ENCODE data around the gene CYFIP2. TPM values are rescaled to one million over a fixed set of nuclear protein-coding genes. Genes with fewer than 3 reads are reported as not detected.
"Not testable (repeated sequence)": the region's sequence is repeated elsewhere in the genome, so short reads cannot be mapped to it uniquely, and the experiment has no call there.

Gene CYFIP2
- total RNA-seq, 1 experiment from 2014 or later = 95.3 TPM

DNA sequence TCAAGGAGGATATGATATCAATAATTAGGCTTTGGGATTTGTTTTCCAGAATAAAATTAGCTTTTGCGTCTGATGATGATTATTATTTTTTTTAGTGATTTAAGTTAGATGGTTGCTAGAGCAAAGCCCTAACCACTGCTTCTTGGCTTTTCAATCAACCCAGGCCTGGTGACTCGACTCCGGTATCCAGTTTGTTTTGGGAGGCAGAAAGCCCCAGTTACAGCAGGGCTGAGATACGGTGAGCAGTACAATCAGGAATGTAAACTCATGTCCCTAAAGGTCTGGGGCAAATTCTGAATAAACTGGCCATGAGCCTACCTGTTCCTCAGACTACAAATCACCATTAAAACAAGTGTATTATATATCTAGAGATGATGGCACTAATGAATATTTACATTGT lies 24.4 kb upstream of the CYFIP2 start:
- H3K4me1 Mint-ChIP-seq = peaks cover 9% of the 10 kb centered on the region
- H3K27me3 Mint-ChIP-seq (ENCODE audit: low read depth) = no peaks in the 10 kb centered on the region
- ATAC-seq = no peak
- no peaks in the 10 kb centered on the region for H3K36me3 Mint-ChIP-seq
- no peak for DNase-seq (ENCODE audit: low spot score)
- H3K9me3 Mint-ChIP-seq = peaks cover 3% of the 10 kb centered on the region
- CTCF ChIA-PET = no interaction called here
- TF ChIP-seq, protein P1, sequence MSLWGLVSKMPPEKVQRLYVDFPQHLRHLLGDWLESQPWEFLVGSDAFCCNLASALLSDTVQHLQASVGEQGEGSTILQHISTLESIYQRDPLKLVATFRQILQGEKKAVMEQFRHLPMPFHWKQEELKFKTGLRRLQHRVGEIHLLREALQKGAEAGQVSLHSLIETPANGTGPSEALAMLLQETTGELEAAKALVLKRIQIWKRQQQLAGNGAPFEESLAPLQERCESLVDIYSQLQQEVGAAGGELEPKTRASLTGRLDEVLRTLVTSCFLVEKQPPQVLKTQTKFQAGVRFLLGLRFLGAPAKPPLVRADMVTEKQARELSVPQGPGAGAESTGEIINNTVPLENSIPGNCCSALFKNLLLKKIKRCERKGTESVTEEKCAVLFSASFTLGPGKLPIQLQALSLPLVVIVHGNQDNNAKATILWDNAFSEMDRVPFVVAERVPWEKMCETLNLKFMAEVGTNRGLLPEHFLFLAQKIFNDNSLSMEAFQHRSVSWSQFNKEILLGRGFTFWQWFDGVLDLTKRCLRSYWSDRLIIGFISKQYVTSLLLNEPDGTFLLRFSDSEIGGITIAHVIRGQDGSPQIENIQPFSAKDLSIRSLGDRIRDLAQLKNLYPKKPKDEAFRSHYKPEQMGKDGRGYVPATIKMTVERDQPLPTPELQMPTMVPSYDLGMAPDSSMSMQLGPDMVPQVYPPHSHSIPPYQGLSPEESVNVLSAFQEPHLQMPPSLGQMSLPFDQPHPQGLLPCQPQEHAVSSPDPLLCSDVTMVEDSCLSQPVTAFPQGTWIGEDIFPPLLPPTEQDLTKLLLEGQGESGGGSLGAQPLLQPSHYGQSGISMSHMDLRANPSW (CRISPR knock-in tag; conservative IDR thresholded peaks at IDR 0.05; ENCODE audit: low read depth) = no peak
- TF ChIP-seq, protein P2, sequence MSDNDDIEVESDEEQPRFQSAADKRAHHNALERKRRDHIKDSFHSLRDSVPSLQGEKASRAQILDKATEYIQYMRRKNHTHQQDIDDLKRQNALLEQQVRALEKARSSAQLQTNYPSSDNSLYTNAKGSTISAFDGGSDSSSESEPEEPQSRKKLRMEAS (CRISPR knock-in tag; IDR thresholded peaks at IDR 0.05) = no peak
- TF ChIP-seq ZNF219 (CRISPR knock-in tag; IDR thresholded peaks at IDR 0.05; ENCODE audit: borderline replicate concordance) (no peak), CREB1 (CRISPR knock-in tag; IDR thresholded peaks at IDR 0.05) (no peak), JAZF1 (CRISPR knock-in tag; IDR thresholded peaks at IDR 0.05) (no peak), ZNF423 (CRISPR knock-in tag; IDR thresholded peaks at IDR 0.05) (no peak), NFE2L1 (CRISPR knock-in tag; IDR thresholded peaks at IDR 0.05) (no peak), ZNF396 (CRISPR knock-in tag; IDR thresholded peaks at IDR 0.05; ENCODE audit: borderline replicate concordance) (no peak), ZNF232 (CRISPR knock-in tag; IDR thresholded peaks at IDR 0.05) (no peak), ETV6 (CRISPR knock-in tag; IDR thresholded peaks at IDR 0.05) (no peak)
- TF ChIP-seq, protein P3, sequence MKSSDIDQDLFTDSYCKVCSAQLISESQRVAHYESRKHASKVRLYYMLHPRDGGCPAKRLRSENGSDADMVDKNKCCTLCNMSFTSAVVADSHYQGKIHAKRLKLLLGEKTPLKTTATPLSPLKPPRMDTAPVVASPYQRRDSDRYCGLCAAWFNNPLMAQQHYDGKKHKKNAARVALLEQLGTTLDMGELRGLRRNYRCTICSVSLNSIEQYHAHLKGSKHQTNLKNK (CRISPR knock-in tag; IDR thresholded peaks at IDR 0.05) = no peak
- TF ChIP-seq, protein P4, sequence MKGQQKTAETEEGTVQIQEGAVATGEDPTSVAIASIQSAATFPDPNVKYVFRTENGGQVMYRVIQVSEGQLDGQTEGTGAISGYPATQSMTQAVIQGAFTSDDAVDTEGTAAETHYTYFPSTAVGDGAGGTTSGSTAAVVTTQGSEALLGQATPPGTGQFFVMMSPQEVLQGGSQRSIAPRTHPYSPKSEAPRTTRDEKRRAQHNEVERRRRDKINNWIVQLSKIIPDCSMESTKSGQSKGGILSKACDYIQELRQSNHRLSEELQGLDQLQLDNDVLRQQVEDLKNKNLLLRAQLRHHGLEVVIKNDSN (CRISPR knock-in tag; IDR thresholded peaks at IDR 0.05) = no peak
- TF ChIP-seq, protein P5, sequence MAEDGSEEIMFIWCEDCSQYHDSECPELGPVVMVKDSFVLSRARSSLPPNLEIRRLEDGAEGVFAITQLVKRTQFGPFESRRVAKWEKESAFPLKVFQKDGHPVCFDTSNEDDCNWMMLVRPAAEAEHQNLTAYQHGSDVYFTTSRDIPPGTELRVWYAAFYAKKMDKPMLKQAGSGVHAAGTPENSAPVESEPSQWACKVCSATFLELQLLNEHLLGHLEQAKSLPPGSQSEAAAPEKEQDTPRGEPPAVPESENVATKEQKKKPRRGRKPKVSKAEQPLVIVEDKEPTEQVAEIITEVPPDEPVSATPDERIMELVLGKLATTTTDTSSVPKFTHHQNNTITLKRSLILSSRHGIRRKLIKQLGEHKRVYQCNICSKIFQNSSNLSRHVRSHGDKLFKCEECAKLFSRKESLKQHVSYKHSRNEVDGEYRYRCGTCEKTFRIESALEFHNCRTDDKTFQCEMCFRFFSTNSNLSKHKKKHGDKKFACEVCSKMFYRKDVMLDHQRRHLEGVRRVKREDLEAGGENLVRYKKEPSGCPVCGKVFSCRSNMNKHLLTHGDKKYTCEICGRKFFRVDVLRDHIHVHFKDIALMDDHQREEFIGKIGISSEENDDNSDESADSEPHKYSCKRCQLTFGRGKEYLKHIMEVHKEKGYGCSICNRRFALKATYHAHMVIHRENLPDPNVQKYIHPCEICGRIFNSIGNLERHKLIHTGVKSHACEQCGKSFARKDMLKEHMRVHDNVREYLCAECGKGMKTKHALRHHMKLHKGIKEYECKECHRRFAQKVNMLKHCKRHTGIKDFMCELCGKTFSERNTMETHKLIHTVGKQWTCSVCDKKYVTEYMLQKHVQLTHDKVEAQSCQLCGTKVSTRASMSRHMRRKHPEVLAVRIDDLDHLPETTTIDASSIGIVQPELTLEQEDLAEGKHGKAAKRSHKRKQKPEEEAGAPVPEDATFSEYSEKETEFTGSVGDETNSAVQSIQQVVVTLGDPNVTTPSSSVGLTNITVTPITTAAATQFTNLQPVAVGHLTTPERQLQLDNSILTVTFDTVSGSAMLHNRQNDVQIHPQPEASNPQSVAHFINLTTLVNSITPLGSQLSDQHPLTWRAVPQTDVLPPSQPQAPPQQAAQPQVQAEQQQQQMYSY (CRISPR knock-in tag; IDR thresholded peaks at IDR 0.05) = no peak
- TF ChIP-seq, protein P6, sequence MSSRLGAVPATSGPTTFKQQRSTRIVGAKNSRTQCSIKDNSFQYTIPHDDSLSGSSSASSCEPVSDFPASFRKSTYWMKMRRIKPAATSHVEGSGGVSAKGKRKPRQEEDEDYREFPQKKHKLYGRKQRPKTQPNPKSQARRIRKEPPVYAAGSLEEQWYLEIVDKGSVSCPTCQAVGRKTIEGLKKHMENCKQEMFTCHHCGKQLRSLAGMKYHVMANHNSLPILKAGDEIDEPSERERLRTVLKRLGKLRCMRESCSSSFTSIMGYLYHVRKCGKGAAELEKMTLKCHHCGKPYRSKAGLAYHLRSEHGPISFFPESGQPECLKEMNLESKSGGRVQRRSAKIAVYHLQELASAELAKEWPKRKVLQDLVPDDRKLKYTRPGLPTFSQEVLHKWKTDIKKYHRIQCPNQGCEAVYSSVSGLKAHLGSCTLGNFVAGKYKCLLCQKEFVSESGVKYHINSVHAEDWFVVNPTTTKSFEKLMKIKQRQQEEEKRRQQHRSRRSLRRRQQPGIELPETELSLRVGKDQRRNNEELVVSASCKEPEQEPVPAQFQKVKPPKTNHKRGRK (CRISPR knock-in tag; IDR thresholded peaks at IDR 0.05; ENCODE audit: borderline replicate concordance) = no peak
- TF ChIP-seq, protein P7, sequence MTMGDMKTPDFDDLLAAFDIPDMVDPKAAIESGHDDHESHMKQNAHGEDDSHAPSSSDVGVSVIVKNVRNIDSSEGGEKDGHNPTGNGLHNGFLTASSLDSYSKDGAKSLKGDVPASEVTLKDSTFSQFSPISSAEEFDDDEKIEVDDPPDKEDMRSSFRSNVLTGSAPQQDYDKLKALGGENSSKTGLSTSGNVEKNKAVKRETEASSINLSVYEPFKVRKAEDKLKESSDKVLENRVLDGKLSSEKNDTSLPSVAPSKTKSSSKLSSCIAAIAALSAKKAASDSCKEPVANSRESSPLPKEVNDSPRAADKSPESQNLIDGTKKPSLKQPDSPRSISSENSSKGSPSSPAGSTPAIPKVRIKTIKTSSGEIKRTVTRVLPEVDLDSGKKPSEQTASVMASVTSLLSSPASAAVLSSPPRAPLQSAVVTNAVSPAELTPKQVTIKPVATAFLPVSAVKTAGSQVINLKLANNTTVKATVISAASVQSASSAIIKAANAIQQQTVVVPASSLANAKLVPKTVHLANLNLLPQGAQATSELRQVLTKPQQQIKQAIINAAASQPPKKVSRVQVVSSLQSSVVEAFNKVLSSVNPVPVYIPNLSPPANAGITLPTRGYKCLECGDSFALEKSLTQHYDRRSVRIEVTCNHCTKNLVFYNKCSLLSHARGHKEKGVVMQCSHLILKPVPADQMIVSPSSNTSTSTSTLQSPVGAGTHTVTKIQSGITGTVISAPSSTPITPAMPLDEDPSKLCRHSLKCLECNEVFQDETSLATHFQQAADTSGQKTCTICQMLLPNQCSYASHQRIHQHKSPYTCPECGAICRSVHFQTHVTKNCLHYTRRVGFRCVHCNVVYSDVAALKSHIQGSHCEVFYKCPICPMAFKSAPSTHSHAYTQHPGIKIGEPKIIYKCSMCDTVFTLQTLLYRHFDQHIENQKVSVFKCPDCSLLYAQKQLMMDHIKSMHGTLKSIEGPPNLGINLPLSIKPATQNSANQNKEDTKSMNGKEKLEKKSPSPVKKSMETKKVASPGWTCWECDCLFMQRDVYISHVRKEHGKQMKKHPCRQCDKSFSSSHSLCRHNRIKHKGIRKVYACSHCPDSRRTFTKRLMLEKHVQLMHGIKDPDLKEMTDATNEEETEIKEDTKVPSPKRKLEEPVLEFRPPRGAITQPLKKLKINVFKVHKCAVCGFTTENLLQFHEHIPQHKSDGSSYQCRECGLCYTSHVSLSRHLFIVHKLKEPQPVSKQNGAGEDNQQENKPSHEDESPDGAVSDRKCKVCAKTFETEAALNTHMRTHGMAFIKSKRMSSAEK (CRISPR knock-in tag; IDR thresholded peaks at IDR 0.05; ENCODE audit: borderline replicate concordance) = no peak
- TF ChIP-seq, protein P8, sequence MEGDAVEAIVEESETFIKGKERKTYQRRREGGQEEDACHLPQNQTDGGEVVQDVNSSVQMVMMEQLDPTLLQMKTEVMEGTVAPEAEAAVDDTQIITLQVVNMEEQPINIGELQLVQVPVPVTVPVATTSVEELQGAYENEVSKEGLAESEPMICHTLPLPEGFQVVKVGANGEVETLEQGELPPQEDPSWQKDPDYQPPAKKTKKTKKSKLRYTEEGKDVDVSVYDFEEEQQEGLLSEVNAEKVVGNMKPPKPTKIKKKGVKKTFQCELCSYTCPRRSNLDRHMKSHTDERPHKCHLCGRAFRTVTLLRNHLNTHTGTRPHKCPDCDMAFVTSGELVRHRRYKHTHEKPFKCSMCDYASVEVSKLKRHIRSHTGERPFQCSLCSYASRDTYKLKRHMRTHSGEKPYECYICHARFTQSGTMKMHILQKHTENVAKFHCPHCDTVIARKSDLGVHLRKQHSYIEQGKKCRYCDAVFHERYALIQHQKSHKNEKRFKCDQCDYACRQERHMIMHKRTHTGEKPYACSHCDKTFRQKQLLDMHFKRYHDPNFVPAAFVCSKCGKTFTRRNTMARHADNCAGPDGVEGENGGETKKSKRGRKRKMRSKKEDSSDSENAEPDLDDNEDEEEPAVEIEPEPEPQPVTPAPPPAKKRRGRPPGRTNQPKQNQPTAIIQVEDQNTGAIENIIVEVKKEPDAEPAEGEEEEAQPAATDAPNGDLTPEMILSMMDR (IDR thresholded peaks at IDR 0.05) = no peak
- POLR2A ChIA-PET = no interaction called here
- H3K4me3 Mint-ChIP-seq = no peak overlapping the region
- H3K27ac Mint-ChIP-seq = no peak overlapping the region

DNA sequence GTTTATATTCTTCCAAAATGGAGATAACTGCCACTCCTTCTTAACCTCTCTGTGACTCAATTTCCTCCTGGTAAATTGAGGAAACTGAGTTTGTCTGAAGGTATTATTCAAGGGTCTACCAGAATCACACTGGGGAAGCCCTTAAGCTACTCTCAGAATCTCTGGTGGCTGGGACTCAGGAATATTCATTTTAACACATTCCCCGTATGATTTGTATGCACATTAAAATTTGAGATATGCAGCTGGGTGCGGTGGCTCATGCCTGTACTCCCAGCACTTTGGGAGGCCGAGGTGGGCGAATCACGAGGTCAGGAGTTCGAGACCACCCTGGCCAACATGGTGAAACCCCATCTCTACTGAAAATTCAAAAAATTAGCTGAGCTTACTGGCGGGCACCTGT lies 21.2 kb upstream of the CYFIP2 start:
- POLR2A ChIA-PET; H3K27ac Mint-ChIP-seq; ATAC-seq; DNase-seq (ENCODE audit: low spot score); H3K9me3 Mint-ChIP-seq; H3K27me3 Mint-ChIP-seq (ENCODE audit: low read depth); H3K4me3 Mint-ChIP-seq; H3K36me3 Mint-ChIP-seq: not testable (repeated sequence)
- H3K4me1 Mint-ChIP-seq = peaks cover 12% of the 10 kb centered on the region
- CTCF ChIA-PET = interaction anchor here (1.8 kb wide), 1 partner anchor 59 kb away, joined by 5 read pairs; no protein-coding TSS in a partner anchor

Data from WTC11 (cell line).